HUES6 (cell line): ENCODE results near the gene DDB1.
"Not testable (repeated sequence)": the region's sequence is repeated elsewhere in the genome, so short reads cannot be mapped to it uniquely, and the experiment has no call there.

Experiments used
- H3K27ac ChIP-seq: 2 replicates; pipeline ENCODE4 v1.7.0; 2013; ENCODE audit warnings: low read depth, mild to moderate bottlenecking, low read length, inconsistent platforms
- H3K27me3 ChIP-seq: 2 replicates; pipeline ENCODE4 v1.6.1; 2013; ENCODE audit warnings: low read length; ENCODE audit not compliant: control insufficient read depth, insufficient read depth
- H3K36me3 ChIP-seq: 2 replicates; pipeline ENCODE4 v1.6.1; 2013; ENCODE audit warnings: low read length; ENCODE audit not compliant: control insufficient read depth, insufficient read depth
- H3K4me1 ChIP-seq: 2 replicates; pipeline ENCODE4 v1.6.1; 2013; ENCODE audit warnings: low read length; ENCODE audit not compliant: control insufficient read depth, insufficient read depth
- H3K4me3 ChIP-seq: 2 replicates; pipeline ENCODE4 v1.5.1; 2013; ENCODE audit warnings: low read depth, low read length
- H3K9ac ChIP-seq: one replicate; pipeline ENCODE4 v1.6.1; 2013; ENCODE audit warnings: mild to moderate bottlenecking, low read length
- H3K9me3 ChIP-seq: 2 replicates; pipeline ENCODE4 v1.6.1; 2013; ENCODE audit warnings: low read depth, low read length; ENCODE audit not compliant: control insufficient read depth, insufficient read depth

DDB1 gene

GRCh38 chr11:61265357-61265756, 67.5 kb downstream of the DDB1 start:
- Histone ChIP-seq H3K36me3 (peaks cover 19% of the 10 kb centered on the region), H3K4me3 (no peak overlapping the region), H3K4me1 (no peaks in the 10 kb centered on the region), H3K27ac (no peak overlapping the region), H3K9ac (no peak overlapping the region), H3K27me3 (no peaks in the 10 kb centered on the region), H3K9me3 (no peaks in the 10 kb centered on the region)

GRCh38 chr11:61264795-61265194, 68.1 kb downstream of the DDB1 start:
- Histone ChIP-seq H3K27ac (no peak overlapping the region), H3K27me3 (no peaks in the 10 kb centered on the region), H3K36me3 (peaks cover 16% of the 10 kb centered on the region), H3K4me1 (no peaks in the 10 kb centered on the region), H3K9ac (no peak overlapping the region), H3K4me3 (no peak overlapping the region), H3K9me3 (no peaks in the 10 kb centered on the region)

- peaks cover 18% of the 10 kb centered on the region for H3K36me3 ChIP-seq
- no peaks in the 10 kb centered on the region for H3K9me3 ChIP-seq
- no peak overlapping the region for H3K9ac ChIP-seq
- H3K4me1 ChIP-seq = no peaks in the 10 kb centered on the region
- no peak overlapping the region for H3K27ac ChIP-seq
- H3K4me3 ChIP-seq = no peak overlapping the region
- no peaks in the 10 kb centered on the region for H3K27me3 ChIP-seq
These were observed 68.5 kb downstream of the DDB1 start for GRCh38 chr11:61264371-61264770.

- Histone ChIP-seq H3K4me1 (no peaks in the 10 kb centered on the region), H3K27me3 (no peaks in the 10 kb centered on the region), H3K9ac (no peak overlapping the region), H3K9me3 (no peaks in the 10 kb centered on the region), H3K4me3 (no peak overlapping the region), H3K27ac (no peak overlapping the region), H3K36me3 (peaks cover 23% of the 10 kb centered on the region)
These were observed 73.5 kb downstream of the DDB1 start for GRCh38 chr11:61259363-61259762.

- peaks cover 19% of the 10 kb centered on the region for H3K36me3 ChIP-seq
- no peak overlapping the region for H3K9ac ChIP-seq
- H3K4me1 ChIP-seq = no peaks in the 10 kb centered on the region
- H3K4me3 ChIP-seq = no peak overlapping the region
- H3K27ac ChIP-seq = no peak overlapping the region
- no peaks in the 10 kb centered on the region for H3K27me3 ChIP-seq
- no peaks in the 10 kb centered on the region for H3K9me3 ChIP-seq
These were observed 74.4 kb downstream of the DDB1 start for GRCh38 chr11:61258546-61258945.

- peaks cover 15% of the 10 kb centered on the region for H3K36me3 ChIP-seq
- H3K4me1 ChIP-seq = no peaks in the 10 kb centered on the region
- H3K27me3 ChIP-seq = no peaks in the 10 kb centered on the region
- H3K9me3 ChIP-seq = no peaks in the 10 kb centered on the region
- no peak overlapping the region for H3K4me3 ChIP-seq
- no peak overlapping the region for H3K9ac ChIP-seq
- H3K27ac ChIP-seq = no peak overlapping the region
These were observed 76.0 kb downstream of the DDB1 start for GRCh38 chr11:61256710-61257482.

- H3K9me3 ChIP-seq = no peaks in the 10 kb centered on the region
- H3K4me1 ChIP-seq = no peaks in the 10 kb centered on the region
- H3K9ac ChIP-seq = no peak overlapping the region
- H3K36me3 ChIP-seq = peaks cover 15% of the 10 kb centered on the region
- H3K27me3 ChIP-seq = no peaks in the 10 kb centered on the region
- H3K27ac ChIP-seq = no peak overlapping the region
- H3K4me3 ChIP-seq = no peak overlapping the region
These were observed 78.4 kb downstream of the DDB1 start for GRCh38 chr11:61254403-61255025.

- not testable (repeated sequence) for H3K9me3 ChIP-seq, H3K9ac ChIP-seq, H3K27ac ChIP-seq, H3K4me1 ChIP-seq, H3K4me3 ChIP-seq, H3K36me3 ChIP-seq, H3K27me3 ChIP-seq
These were observed 80.6 kb downstream of the DDB1 start for GRCh38 chr11:61252332-61252731.

GRCh38 chr11:61250796-61251765, 81.8 kb downstream of the DDB1 start:
- H3K4me3 ChIP-seq, H3K9ac ChIP-seq, H3K9me3 ChIP-seq, H3K27ac ChIP-seq, H3K36me3 ChIP-seq, H3K27me3 ChIP-seq, H3K4me1 ChIP-seq: not testable (repeated sequence)
